HG02642 (cell line): Measurements from ENCODE around the gene SIGLEC9.
"Not testable (repeated sequence)": the region's sequence is repeated elsewhere in the genome, so short reads cannot be mapped to it uniquely, and the experiment has no call there.

Source experiments
- ATAC-seq: cut with Tn5 transposase; IDR thresholded peaks from one replicate; pipeline ENCODE4 v1.9.1; 2021; ENCODE audit warnings: mild to moderate bottlenecking; ENCODE audit not compliant: unreplicated experiment, poor library complexity

SIGLEC9 gene

DNA sequence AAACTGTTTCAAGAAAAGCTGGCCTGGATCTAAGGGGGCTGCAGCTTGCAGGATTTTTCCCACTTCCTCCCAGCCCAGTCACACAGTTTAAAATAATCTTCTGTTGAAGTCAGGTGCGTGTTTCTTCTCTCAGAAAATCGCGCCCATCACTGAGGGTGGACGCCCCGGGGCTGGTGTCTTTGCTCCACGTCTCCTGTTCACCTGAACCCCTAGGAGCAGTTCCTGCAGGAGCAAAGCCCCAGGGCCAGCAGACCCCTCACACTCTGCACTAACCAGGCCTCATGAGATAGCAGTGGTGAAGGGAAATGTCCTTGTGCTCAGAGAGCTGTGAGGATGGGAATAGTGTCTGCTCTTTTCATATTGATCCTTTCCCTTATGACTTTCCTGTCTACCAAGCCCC is 16.5 kb downstream of the SIGLEC9 start:
- ATAC-seq: no peak

DNA sequence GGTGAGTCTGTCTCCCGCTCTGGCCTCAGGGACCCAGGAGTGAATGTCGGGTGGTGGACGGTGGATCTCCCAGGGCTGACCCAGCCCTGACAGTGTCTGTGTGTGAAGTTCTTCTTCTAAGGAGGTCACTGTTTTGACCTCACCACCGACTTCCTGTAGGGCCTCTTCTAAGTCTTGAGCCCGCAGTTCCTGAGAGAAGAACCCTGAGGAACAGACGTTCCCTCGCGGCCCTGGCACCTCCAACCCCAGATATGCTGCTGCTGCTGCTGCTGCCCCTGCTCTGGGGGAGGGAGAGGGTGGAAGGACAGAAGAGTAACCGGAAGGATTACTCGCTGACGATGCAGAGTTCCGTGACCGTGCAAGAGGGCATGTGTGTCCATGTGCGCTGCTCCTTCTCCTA is 17.4 kb downstream of the SIGLEC9 start, which contains the start of gene SIGLEC7:
Gene SIGLEC7, plus strand, starts transcription at position 183 of the 400 bp plus-strand sequence. Its CDS starts 69 bp downstream, at position 252.
- no peak for ATAC-seq

DNA sequence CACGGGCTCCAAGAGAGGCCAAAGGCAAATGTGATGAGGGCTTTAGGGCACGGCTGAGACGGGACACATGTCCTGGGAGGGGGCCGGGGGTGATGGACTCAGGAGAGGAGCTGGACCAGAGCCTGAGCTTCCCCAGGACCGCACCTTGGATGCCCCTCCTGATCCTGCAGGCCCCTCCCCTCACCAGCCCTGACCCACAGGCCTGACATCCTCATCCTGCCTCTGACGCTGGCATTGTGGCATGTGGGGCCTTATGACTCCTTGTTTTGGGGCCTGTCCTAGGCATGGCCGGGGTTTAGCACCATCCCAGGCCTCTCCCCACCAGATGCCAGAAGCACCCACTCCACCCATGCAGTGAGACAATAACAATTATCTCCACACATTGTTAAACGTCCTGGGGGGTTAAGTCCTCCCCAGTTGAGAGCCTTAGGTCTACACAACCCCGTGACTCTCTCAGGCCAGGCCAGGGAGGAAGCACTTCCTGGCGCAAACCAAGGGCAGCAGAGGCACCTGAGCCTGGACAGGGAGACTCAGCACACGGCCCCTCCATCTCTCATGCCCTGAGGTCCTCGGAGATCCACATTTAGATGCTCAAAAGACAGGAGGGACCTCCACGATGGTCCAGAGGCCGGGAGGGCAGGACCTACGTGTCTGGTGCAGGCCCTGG is 18.2 kb downstream of the SIGLEC9 start:
- ATAC-seq: not testable (repeated sequence)

DNA sequence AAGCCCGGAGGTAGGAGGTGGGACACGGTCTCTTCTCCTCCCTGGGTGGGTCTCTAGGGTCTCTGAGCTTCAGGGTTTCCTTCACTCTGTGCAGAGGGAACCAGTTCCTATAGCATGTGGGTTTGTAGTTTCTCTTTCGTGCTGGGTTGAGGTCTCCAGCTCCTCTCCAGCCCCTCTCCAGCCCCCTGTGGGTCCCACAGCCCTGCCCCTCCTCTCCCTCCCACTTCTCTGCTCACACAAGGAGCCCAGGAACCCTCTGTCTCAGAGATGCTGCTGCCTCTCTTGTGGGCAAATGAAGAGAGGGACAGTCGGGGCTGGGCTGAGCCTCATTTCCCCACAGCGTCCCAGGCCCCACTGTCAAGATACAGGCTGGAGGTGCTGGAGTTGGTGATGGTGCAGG is 18.8 kb downstream of the SIGLEC9 start:
- no peak for ATAC-seq

DNA sequence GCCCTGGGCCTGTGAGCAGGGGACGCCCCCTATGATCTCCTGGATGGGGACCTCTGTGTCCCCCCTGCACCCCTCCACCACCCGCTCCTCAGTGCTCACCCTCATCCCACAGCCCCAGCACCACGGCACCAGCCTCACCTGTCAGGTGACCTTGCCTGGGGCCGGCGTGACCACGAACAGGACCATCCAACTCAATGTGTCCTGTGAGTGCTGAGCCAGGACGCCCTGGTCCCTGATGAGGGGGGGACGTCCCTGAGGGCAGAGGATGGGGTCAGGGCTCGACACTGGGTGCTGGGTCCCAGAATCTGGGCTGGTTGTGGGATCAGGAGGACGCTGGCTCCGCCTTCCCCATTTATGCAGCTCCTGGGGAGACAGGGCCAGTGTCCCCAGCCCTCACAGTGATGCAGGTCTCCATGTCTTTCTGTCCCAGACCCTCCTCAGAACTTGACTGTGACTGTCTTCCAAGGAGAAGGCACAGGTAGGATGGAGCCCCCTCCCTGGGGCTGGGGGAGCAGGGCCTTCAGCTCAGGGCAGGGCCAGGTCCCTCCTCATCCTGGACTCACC is 19.9 kb downstream of the SIGLEC9 start:
- ATAC-seq: no peak

DNA sequence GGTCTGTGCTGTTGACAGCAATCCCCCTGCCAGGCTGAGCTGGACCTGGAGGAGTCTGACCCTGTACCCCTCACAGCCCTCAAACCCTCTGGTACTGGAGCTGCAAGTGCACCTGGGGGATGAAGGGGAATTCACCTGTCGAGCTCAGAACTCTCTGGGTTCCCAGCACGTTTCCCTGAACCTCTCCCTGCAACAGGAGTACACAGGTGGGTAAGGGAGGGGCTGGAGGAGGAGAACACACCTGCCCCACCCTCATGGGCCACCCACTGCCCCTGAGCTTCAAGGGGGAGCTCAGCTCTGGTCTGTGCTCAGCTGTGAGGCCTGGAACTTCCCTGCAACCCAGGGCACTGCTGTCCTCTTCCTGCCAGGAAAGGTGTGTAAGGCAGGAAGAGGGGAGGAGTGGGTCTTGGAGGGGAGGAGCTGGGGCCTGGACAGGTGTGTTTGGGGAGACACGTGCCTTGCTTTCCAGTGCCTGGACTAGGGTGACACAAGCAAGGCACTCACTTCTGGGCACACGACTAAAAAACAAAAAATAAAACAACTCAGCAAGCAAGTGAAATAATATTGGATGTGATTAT is 21.3 kb downstream of the SIGLEC9 start:
- no peak for ATAC-seq

DNA sequence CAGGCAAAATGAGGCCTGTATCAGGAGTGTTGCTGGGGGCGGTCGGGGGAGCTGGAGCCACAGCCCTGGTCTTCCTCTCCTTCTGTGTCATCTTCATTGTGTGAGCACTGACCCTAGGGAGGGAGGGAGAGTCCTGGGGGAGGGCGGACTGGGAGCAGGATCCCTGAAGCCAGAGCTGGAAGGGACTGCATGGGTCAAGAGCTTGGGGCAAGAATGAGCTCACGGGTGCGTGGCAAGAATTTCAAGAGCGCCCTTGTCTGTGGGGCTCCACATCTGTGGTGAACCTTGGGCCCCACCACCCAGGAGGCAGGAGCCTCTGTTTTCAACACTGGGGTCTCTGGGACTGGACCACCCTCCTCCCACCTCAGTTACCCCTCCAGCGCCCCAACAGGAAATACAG is 22.0 kb downstream of the SIGLEC9 start:
- no peak for ATAC-seq

DNA sequence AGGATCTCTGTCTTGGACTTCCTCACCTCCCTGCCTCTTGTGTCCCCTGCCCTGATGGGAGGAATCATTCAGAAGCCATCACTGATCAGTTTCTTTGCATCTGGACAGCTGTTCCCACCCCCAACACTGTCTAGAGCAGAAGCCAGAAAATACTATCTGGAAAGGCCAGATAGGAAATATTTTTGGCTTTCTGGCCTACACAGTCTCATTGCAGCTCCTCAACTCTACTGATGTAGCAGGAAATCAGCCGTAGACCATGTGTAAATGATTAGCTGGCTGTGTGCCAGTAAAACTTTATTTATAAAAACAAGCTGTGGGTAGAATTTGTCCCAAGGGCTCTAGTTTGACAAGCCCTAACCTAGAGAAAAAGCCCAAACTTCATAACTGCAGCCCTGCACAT is 23.0 kb downstream of the SIGLEC9 start:
- ATAC-seq: no peak

DNA sequence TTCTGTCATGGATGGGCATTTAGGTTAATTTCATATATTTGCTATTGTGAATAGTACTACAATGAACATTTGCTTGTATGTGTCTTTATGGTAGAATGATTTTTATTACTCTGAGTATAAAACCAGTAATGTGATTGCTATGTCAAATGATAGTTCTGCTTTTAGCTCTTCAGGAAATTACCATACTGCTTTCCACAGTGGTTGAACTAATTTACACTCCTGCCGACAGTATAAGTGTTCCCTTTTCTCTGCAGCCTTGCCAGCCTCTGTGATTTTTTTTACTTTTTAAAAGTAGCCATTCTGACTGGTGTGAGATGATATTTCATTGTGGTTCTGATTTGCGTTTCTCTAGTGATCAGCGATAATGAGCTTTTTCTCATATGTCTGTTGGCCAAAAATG is 23.9 kb downstream of the SIGLEC9 start:
- no peak for ATAC-seq

DNA sequence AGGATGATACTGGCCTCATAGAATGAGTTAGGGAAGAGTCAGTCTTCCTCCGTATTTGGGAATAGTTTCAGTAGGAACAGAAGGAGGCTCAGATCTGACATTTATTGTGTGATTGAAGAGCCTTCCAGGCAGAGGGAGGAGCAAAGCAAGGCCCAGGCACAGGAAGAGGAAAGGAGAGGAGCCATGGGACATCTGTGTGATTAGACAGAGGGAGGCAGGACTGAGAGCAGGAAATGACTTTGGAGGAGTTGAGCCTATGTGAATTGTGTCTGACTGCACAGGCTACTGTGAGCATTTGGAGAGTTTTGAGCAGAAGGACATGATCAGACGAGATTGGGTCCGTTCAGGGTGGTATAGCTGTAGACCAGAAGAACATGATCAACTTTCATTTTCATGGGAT is 25.9 kb downstream of the SIGLEC9 start:
- ATAC-seq: no peak

DNA sequence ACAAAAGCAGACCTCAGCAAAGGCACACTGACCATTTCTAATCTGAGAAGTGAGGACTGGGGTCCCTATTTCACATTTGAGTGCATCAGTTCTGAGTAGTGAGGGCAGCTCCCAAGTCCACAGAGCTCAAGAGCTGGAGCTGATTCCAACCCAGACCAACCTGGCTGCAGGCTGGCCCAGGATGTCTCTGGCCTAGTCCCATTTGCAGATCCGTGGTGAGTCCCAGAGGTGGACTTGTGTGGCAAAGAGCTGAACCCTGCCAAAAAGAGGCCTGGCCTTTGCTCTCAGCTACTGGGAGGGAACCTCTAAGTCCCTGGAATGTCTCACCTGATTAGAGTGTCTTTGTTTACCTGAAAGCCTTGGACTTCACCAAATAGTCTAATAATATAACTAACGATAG is 32.0 kb downstream of the SIGLEC9 start:
- ATAC-seq: no peak

DNA sequence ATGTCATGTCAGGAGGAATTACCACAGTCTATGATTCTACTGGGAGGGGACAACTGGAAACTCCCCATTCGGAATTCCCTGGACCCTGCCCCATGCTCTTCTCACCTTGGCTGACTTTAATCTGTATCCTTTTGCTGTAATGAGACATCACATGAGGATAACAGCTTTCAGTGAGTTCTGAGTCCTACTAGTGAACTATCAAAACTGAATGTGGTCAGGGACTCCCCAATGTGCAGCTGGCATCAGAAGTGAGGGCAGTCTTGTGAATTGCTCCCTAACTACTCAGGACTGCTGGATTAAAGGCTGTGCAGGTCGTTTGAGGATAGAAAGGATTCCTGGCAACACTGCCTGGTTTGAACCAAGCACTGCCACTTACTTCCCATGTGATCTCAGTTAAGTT is 32.6 kb downstream of the SIGLEC9 start:
- ATAC-seq: no peak

DNA sequence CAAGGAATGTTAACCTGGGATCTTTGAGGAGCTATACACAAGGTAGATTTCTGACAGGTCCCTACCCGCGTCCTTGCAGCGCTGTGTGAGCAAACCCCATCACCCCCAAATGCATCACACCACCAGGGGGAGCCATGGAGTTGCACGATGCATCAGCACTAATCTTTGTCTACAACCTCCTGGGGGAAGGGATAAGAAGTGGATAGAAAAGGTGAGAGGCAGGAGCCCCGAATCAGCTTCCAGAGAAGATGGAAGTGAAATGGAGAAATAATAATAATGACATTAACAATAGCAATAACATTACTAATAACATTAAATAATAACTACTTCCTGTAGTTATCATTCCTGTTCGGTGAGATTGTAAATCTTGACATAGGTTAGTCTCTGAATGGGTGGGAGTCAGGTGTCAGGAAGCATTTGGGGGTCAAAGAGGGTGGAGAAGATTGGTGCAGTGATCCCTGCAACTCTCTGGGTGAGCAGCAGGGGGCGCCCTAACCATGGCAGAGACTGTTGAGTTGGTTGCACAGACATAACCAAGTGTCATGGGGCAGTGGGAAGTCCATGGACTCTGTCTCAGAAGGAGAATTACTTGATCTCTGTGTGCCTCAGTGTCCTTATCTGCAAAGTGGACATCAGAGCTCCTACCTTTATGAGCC is 33.9 kb downstream of the SIGLEC9 start:
- ATAC-seq: no peak

DNA sequence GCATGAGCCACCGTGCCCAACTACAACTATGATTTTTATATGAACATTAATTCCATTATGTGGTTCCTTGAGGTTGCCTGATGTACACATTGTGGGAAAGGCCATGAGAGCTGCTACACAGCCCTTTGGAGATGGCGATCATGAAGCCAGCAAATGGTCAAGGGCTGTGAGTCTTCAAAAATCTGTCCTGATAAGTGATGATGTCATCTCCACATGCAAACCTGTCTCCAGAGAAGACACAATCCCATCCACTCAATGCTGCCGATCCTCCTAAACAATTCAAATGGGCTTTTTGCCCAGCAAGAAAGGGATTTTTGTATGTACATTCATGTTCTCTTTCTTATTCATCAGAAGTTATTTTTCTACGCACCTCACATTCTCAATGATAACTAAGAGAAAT is 35.0 kb downstream of the SIGLEC9 start:
- no peak for ATAC-seq

DNA sequence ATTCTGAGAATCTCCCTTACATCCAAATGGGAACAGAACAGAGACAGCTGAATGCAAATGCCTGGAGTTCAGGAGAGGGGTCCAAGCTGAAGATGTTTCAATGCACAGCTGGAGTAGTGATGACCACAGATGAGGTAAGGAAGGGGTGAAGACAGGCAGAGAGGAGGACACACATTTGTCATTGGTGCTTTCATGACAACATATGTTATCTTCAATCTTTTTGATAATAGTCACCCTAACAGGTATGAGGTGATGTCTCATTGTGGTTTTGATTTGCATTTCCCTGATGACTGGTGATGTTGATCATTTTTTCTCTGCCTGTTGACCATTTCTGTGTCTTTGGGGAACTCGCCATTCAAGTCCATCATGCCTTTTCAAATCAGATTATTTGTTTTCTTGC is 36.6 kb downstream of the SIGLEC9 start:
- ATAC-seq: no peak

DNA sequence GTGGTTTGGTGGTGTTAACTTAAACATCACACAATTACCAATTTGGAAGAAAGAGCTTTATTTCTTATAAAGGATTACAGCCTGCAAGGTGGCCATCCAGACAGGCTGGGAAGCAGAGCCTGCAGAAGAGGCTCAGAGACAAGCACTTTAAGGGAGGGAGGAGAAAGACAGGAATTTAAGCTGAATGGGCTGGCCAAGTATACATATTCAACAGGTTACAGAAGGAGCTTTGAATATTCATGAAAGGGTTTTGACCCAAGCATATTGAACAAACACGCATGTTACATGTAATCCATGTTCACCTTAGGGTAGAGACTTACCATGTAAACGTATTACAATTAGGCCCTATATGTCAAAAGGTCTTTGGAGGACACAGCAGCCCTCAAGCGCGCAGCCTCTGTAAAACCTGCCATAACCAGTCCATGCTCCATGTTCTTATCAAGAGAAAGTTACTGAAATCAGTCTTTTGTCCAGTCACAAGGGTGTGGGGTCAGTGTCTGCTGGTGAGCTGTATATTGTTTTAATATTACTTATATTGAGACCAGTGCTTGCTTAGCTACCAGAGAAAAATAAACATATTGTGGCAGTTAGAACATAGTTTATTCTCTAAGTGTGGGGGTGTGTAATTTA is 37.3 kb downstream of the SIGLEC9 start:
- no peak for ATAC-seq

DNA sequence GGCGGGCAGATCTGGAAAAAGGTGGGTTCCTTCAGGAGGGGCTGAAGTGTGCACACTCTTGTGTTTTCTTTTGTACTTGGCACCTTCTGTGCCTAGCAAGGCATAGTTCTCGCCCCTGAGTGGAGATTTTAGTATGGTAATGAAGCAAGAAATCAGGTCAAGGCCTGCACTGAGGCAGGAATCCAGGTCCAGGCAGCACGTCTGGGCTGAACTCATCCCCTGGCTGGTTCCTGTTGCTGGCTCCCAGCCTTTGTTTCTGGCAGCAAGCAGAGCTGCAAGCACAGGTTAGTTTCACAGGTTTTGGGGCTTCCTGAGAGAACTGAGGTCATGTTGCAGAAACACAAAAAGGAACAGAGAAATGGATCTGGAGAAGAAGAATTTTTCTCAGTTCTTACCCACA is 38.6 kb downstream of the SIGLEC9 start:
- no peak for ATAC-seq

DNA sequence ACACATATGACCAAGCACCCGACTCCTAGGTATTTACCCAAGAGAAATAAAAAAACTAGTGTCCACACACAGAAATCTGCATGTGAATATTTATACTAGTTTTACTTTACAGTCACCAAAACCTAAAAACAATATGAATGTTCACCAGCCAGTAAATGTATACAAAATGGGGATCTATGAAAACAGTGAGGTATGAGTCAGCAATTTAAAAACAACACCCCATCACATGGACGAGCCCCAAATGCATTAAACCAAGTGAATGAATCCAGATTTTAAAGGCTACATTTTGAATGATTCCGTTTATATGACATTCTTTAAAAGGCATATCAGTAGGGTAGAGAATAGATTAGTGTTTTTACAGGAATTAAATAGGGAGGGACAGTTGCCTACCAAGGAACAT is 39.5 kb downstream of the SIGLEC9 start:
- no peak for ATAC-seq

DNA sequence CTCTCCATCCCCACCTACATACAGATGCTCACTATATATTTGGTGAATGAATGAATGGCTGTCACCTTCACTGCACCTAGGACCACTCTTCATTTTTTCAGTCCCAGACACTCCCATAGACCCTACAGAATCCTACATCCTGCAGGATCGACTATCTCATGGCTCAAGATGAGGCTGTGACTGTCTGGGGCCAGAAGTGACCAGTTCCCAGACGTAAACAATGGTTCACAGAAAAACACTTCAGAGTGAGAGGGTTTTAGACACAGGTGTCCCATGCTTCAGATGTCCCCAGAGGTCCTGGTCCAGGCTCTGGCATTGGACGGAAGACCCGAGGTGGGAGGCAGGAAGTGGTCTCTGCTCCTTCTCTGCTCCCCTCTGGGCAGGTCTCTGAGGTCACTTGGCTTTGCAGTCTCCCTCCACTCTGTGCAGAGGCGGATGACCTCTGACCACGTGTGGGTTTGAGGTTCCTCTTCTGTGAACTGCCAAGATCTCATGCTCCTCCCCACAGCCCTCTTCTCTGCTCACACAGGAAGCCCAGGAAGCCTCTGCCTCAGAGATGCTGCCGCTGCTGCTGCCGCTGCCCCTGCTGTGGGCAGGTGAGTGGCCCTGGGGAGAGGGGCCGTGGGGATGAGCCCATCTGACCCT is 42.3 kb downstream of the SIGLEC9 start:
- no peak for ATAC-seq

DNA sequence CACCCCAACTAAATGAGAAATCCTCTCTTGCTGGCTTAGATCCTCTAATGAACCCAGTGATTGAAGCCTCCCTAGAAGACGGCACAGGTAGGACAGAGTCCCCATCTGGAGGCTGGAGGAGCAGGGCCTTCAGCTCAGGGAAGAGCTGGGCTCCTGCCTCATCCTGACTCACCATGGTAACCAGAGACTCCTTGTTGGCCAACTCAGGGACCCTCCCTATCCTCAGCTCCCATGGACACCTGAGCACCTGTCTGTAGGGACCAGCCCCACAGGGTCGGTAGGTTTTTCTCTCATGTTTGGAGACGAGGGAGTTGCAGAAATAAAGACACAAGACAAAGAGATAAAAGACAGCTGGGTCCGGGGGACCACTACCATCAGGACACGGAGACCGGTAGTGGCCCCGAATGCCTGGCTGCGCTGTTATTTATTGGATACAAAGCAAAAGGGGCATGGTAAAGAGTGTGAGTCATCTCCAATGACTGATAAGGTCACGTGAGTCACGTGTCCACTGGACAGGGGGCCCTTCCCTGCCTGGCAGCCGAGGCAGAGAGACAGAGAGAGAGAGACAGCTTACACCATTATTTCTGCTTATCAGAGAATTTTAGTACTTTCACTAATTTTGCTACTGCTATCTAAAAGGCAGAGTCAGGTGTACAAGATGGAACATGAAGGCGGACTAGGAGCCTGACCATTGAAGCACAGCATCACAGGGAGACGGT is 44.0 kb downstream of the SIGLEC9 start:
- no peak for ATAC-seq
